ENCODE measurements around the gene REPIN1.

Gene REPIN1

GRCh38 chr7:150398965-150399320 is 30.3 kb downstream of the REPIN1 start:
- Histone ChIP-seq H3F3A (ENCODE audit: insufficient read depth) (no peaks in the 10 kb centered on the region), H3K27me3 (ENCODE audit: low read length) (no peaks in the 10 kb centered on the region), H3K4me2 (ENCODE audit: low read depth, low read length, poor library complexity, severe bottlenecking) (no peak overlapping the region), H3K4me3 (ENCODE audit: insufficient read depth, low read length, poor library complexity, severe bottlenecking) (no peak overlapping the region), H3K36me3 (ENCODE audit: low read length) (no peaks in the 10 kb centered on the region), H3K9me3 (ENCODE audit: insufficient read depth, low read length) (no peaks in the 10 kb centered on the region), H2AFZ (ENCODE audit: low read depth, low read length, severe bottlenecking) (no peak overlapping the region), H3K9me2 (replicated peaks; ENCODE audit: insufficient read depth, low read length) (no peaks in the 10 kb centered on the region), H4K20me1 (ENCODE audit: low read depth, low read length) (no peaks in the 10 kb centered on the region), H3K9ac (ENCODE audit: low read length) (no peak overlapping the region), H3K27ac (ENCODE audit: low read depth, low read length) (no peak overlapping the region), H3K79me2 (ENCODE audit: insufficient read depth, low read length) (no peaks in the 10 kb centered on the region)
- TF ChIP-seq CTCF (IDR thresholded peaks at IDR 0.05; ENCODE audit: insufficient read depth, low read length, poor library complexity, severe bottlenecking) (no peak), EZH2phosphoT487 (conservative IDR thresholded peaks at IDR 0.05; ENCODE audit: low read length) (no peak)

GRCh38 chr7:150399421-150400007 is 30.9 kb downstream of the REPIN1 start:
- no peaks in the 10 kb centered on the region for H3K36me3 ChIP-seq (ENCODE audit: low read length)
- no peak overlapping the region for H3K4me2 ChIP-seq (ENCODE audit: low read depth, low read length, poor library complexity, severe bottlenecking)
- no peaks in the 10 kb centered on the region for H3K27me3 ChIP-seq (ENCODE audit: low read length)
- H3K79me2 ChIP-seq (ENCODE audit: insufficient read depth, low read length): no peaks in the 10 kb centered on the region
- TF ChIP-seq CTCF (IDR thresholded peaks at IDR 0.05; ENCODE audit: insufficient read depth, low read length, poor library complexity, severe bottlenecking): no peak
- TF ChIP-seq EZH2phosphoT487 (conservative IDR thresholded peaks at IDR 0.05; ENCODE audit: low read length): no peak
- no peaks in the 10 kb centered on the region for H3K9me3 ChIP-seq (ENCODE audit: insufficient read depth, low read length)
- no peak overlapping the region for H3K9ac ChIP-seq (ENCODE audit: low read length)
- no peak overlapping the region for H3K27ac ChIP-seq (ENCODE audit: low read depth, low read length)
- no peaks in the 10 kb centered on the region for H3K9me2 ChIP-seq (replicated peaks; ENCODE audit: insufficient read depth, low read length)
- no peaks in the 10 kb centered on the region for H4K20me1 ChIP-seq (ENCODE audit: low read depth, low read length)
- H2AFZ ChIP-seq (ENCODE audit: low read depth, low read length, severe bottlenecking): no peak overlapping the region
- H3F3A ChIP-seq (ENCODE audit: insufficient read depth): no peaks in the 10 kb centered on the region
- no peak overlapping the region for H3K4me3 ChIP-seq (ENCODE audit: insufficient read depth, low read length, poor library complexity, severe bottlenecking)

GRCh38 chr7:150400008-150400787 is 31.6 kb downstream of the REPIN1 start:
- H3K4me2 ChIP-seq (ENCODE audit: low read depth, low read length, poor library complexity, severe bottlenecking): no peak overlapping the region
- no peaks in the 10 kb centered on the region for H3K79me2 ChIP-seq (ENCODE audit: insufficient read depth, low read length)
- H3K9ac ChIP-seq (ENCODE audit: low read length): no peak overlapping the region
- H3K36me3 ChIP-seq (ENCODE audit: low read length): no peaks in the 10 kb centered on the region
- TF ChIP-seq CTCF (IDR thresholded peaks at IDR 0.05; ENCODE audit: insufficient read depth, low read length, poor library complexity, severe bottlenecking) (no peak), EZH2phosphoT487 (conservative IDR thresholded peaks at IDR 0.05; ENCODE audit: low read length) (no peak)
- H3K27ac ChIP-seq (ENCODE audit: low read depth, low read length): no peak overlapping the region
- H3F3A ChIP-seq (ENCODE audit: insufficient read depth): no peaks in the 10 kb centered on the region
- H4K20me1 ChIP-seq (ENCODE audit: low read depth, low read length): no peaks in the 10 kb centered on the region
- no peaks in the 10 kb centered on the region for H3K9me3 ChIP-seq (ENCODE audit: insufficient read depth, low read length)
- H3K4me3 ChIP-seq (ENCODE audit: insufficient read depth, low read length, poor library complexity, severe bottlenecking): no peak overlapping the region
- no peaks in the 10 kb centered on the region for H3K27me3 ChIP-seq (ENCODE audit: low read length)
- no peaks in the 10 kb centered on the region for H3K9me2 ChIP-seq (replicated peaks; ENCODE audit: insufficient read depth, low read length)
- H2AFZ ChIP-seq (ENCODE audit: low read depth, low read length, severe bottlenecking): no peak overlapping the region

All from SU-DHL-6 (cell line).